GM12872 (cell line): ENCODE data around the gene PCCB.

Experiments used
- TF ChIP-seq, protein P1 (sequence below): IDR thresholded peaks from 3 replicates; pipeline ENCODE4 v1.5.1; 2011; ENCODE audit warnings: low read depth, mild to moderate bottlenecking, low read length, moderate library complexity; ENCODE audit not compliant: insufficient read depth

Gene PCCB

DNA sequence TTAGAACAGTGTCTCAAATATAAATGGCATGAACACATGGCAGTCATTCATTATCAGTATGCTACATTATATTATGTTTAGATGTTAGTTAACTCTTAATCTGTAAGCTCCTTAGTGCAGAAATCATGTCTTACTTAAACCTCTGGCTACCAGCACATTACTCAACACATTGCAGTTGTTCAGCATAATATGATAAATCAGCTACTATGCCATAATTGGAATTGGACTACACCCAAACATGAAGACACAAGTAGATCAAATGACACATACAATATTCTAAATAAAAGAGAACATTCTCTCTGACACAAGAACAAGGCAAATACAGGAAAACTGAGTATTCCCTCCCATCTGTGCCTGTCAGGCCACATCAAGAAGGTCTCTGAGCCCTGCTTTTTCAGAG, 116.1 kb downstream of the PCCB start:
- TF ChIP-seq, protein P1, sequence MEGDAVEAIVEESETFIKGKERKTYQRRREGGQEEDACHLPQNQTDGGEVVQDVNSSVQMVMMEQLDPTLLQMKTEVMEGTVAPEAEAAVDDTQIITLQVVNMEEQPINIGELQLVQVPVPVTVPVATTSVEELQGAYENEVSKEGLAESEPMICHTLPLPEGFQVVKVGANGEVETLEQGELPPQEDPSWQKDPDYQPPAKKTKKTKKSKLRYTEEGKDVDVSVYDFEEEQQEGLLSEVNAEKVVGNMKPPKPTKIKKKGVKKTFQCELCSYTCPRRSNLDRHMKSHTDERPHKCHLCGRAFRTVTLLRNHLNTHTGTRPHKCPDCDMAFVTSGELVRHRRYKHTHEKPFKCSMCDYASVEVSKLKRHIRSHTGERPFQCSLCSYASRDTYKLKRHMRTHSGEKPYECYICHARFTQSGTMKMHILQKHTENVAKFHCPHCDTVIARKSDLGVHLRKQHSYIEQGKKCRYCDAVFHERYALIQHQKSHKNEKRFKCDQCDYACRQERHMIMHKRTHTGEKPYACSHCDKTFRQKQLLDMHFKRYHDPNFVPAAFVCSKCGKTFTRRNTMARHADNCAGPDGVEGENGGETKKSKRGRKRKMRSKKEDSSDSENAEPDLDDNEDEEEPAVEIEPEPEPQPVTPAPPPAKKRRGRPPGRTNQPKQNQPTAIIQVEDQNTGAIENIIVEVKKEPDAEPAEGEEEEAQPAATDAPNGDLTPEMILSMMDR, result no peak

DNA sequence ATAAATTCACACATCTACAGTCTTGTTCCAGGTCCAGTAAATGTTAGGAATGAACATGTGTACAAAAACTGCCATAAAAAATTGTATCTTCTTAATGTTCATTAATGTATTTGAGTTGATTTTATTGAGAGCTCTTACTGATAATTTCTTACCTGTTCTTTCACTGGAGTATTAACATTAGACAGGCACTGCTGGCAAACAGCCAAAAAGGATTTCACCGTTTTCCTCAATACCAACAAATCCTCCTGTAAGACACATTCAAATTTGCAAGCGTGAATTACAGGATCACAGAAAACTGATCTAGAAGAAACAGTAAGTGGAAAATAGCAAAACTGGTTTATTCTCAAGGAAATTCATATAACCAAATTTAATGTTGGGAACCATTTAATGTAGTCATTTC, 127.4 kb downstream of the PCCB start:
- TF ChIP-seq, protein P1, result no peak

DNA sequence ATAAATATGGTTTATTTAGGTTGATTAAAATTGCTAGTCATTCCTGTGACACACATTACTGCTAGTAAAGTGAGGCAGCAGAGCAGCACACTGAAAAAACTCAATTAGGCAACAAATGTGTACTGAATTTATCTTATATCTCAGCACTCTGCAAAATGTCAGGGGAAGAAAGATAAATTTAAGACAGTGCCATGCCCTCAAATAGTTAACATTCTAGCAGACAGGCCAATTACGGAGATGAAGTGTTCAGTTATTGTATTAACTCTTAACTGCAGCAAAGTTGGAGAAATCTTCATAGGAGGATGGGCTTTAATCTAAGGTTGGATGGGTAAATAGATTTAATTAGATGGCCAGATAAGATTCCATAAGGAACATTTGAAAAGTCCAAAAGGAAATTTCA, 127.9 kb downstream of the PCCB start:
- TF ChIP-seq, protein P1, result no peak
